Iris pigment epithelial cell (primary cell): ENCODE measurements around the gene SMIM44.

Experiments
- DNase-seq: peaks from one replicate; pipeline ENCODE4 v3.0.0-alpha.2; 2011; ENCODE audit warnings: low read depth

Gene SMIM44

GRCh38 chr19:3500429-3501101 is 17.3 kb upstream of the SMIM44 start, which contains the start of gene DOHH:
TSS of gene DOHH (minus strand) at chr19:3500674. CDS start at chr19:3496814, 3,860 bp downstream.
- DNase-seq = peak; percentile 95

GRCh38 chr19:3499738-3500428 is 16.6 kb upstream of the SMIM44 start:
- DNase-seq = no peak

- no peak for DNase-seq
Observed at GRCh38 chr19:3497757-3498520, 14.7 kb upstream of the SMIM44 start.

GRCh38 chr19:3496392-3497273 is 13.4 kb upstream of the SMIM44 start:
- no peak for DNase-seq

GRCh38 chr19:3494559-3494958 is 11.3 kb upstream of the SMIM44 start:
- DNase-seq = no peak

- DNase-seq = no peak
Observed at GRCh38 chr19:3494051-3494450, 10.8 kb upstream of the SMIM44 start.

GRCh38 chr19:3493651-3494050 is 10.4 kb upstream of the SMIM44 start:
- DNase-seq = no peak

GRCh38 chr19:3492919-3493318 is 9.7 kb upstream of the SMIM44 start:
- no peak for DNase-seq

- DNase-seq = no peak
Observed at GRCh38 chr19:3492131-3492839, 9.0 kb upstream of the SMIM44 start.

GRCh38 chr19:3491396-3492119 is 8.3 kb upstream of the SMIM44 start:
- no peak for DNase-seq

GRCh38 chr19:3482507-3483225 is 575 bp downstream of the SMIM44 start:
- no peak for DNase-seq

GRCh38 chr19:3481241-3482090 is 1.8 kb downstream of the SMIM44 start:
- no peak for DNase-seq

GRCh38 chr19:3480383-3481091 is 2.7 kb downstream of the SMIM44 start, which contains the start of gene SMIM24:
TSS of gene SMIM24 (minus strand) at chr19:3480525. CDS start at chr19:3480463, 62 bp downstream.
- DNase-seq = no peak

- no peak for DNase-seq
Observed at GRCh38 chr19:3479834-3480215, 3.4 kb downstream of the SMIM44 start.

- no peak for DNase-seq
Observed at GRCh38 chr19:3479177-3479833, 3.9 kb downstream of the SMIM44 start.

- no peak for DNase-seq
Observed at GRCh38 chr19:3478409-3479176, 4.6 kb downstream of the SMIM44 start.

GRCh38 chr19:3477951-3478350 is 5.3 kb downstream of the SMIM44 start:
- DNase-seq = no peak
